ENCODE data around the gene LSP1. TPM values are rescaled to one million over a fixed set of nuclear protein-coding genes. Genes with fewer than 3 reads are reported as not detected.

LSP1 gene
- polyA plus RNA-seq, 1 donor = 1.8 TPM

DNA sequence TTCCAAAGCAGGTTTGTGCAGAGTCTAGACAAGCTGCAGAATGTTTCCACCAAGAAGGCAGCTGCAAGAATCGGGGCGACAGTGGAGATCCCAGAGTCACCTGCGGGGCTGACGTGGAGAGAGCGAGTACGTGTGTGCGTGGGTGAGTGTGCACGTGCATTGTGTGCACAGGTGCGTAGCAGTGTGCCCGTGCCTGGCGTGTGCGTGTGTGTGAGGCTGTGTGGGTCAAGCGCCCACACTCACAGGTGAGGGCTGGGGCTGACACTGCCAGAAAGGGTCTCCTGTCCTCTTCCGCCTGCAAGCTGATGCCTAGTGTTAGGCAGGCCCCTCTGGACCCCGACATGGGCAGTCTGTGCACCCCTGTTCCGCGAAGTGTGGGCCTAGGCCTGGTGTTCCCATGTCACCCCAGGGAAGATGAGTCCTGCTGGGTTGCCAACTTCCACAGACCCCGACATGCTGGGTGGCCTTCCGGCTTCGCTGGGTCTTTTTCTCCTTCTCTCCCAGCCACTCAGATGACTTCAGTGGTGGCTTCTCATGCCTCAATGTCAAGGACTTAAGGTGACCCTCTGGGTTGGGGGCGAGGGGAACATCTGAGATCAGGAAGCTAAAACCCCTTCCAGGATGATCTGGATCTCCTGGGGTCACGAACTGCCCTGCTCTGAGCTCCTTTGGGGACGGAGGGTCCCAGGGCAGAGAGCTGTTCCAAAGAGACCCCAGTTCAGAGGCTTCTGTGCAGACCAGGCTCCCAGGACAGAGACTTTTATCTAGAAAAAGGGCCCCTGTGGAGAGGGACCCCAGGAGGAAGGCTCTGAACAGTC lies 28.5 kb upstream of the LSP1 start:
- DNase-seq = no peak

GRCh38 chr11:1825039-1825740 lies 27.7 kb upstream of the LSP1 start:
- DNase-seq = no peak

GRCh38 chr11:1825785-1826451 lies 27.0 kb upstream of the LSP1 start:
- DNase-seq = no peak

GRCh38 chr11:1826552-1827094 lies 26.3 kb upstream of the LSP1 start:
- no peak for DNase-seq

DNA sequence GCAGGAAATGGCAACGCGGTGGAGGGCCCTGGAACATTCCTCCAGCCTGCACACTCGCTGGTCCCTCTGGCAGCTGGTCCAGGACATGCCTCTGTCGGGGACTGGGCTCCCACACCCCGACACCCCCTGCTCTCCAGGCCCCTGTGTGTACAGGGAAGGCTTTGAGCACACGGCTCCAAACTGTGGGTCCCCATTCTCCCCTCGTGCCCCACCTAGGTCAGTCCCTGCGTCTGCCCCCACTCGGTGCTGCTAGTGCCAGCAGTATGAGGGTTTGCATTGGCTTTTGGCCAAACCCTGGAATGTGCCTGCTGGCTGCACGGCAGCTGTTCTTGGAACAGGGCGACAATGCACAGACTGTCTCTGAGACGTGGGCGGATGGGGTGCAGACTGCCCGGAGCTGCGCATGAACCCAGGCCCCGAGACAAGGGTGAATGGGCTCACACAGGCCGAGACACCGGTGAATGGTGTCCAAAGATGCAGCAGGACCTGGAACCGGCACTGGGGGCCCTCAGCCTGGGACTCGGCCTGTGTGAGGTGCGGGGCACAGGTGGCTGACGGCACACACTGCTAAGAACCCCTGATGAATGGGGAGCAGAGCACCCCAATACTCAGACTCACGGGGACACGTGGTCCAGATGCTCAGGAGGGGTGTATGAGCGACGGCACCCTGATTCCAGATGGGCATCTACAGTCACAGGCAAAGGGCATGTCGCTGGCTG lies 25.6 kb upstream of the LSP1 start:
- DNase-seq = no peak

GRCh38 chr11:1827931-1828330 lies 25.0 kb upstream of the LSP1 start:
- DNase-seq = no peak

- no peak for DNase-seq
These were observed 24.3 kb upstream of the LSP1 start for GRCh38 chr11:1828542-1828941.

DNA sequence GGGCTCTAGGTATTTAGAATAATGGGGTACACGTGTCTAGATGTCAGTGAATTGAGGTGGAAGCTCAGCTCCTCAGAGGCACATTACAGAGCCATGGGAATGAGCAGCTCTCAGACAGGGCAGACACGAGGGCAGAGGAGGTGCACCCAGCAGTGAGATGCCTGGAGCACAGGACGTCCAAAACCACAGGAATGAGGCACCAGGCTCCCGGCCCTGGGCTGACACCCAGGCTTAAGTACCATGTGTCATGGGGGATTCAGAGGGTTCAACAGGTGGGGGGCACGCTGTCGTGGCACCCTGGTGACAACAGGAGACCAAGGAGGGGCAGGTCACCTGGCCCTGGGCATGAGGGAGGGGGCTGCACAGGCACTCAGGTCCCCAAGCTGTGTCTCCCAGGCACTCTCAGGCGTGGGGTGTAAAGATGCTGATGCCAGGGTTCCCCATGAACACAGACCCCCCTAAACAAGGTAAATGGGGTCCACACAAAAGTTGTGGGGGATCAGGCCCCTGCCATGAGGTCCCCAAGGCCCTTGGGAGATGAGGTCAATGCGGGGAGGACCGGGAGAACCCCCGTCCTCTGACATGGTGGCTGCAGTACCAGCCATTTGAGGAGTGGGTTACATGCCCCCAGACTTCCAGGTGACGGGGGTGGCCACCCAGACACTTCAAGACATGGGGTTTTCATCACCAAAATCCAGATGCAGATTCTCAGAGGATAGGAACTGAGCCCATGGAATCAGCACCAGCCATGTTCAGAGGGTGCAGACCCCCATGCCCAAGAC lies 23.7 kb upstream of the LSP1 start:
- no peak for DNase-seq

DNA sequence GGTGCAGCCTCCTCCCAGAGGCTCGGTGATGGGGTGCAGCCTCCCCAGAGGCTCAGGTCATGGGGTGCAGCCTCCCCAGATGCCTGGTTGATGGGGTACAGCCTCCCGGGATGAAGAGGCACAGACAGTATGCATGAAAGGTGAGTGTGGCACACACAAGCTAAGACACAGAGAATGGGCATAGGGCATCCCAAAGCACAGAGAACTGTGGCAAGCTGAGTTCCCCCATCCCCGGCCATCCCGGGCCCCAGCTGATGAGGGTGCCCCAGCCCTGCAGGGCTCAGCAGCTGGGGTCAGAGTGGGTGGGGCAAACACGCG lies 22.9 kb upstream of the LSP1 start:
- DNase-seq = no peak

- DNase-seq = no peak
These were observed 22.3 kb upstream of the LSP1 start for GRCh38 chr11:1830322-1831223.

DNA sequence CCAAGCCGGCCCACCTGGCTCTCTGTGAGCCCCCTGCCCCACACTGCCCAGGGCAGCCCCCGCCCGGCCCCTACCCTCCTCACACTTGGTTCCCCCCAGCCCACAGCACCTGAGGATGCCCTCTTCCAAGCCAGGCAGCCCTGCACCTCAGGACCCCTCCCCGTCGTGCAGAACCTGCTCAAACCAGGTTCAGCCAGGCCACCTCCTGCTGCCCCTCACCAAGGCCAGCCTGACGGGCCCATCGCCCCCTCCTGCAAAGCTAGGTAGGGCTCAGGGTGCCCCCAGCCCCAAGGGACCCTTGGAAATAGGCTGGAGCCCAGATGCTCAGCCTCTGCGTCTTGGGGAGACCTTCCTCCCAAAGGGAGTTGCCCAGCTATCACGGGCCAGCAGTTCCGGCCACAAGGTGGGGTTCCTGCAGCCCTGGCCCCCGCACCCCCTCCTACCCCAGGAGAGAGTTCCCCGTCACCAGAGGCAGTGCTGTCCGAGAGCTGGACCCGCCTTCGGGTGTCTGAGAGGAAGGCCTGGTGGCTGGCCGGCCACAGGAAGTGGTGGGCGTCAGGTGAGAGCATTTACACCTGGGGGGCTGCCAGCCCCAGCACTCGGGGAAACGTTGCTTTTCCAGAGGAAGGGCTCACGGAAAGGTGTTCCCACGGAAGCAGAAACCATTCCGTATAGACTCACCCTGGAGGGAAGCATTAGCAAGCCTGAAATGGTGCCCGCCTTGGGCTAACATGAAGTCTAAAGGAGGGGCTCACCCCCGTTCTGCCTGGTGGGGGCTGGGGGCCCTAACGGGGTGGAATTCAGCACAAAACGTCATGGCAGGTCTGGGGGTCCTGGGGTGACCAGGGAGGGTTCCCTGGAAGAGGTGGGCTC lies 21.3 kb upstream of the LSP1 start:
- DNase-seq = no peak

- DNase-seq = no peak
These were observed 20.5 kb upstream of the LSP1 start for GRCh38 chr11:1832211-1832919.

DNA sequence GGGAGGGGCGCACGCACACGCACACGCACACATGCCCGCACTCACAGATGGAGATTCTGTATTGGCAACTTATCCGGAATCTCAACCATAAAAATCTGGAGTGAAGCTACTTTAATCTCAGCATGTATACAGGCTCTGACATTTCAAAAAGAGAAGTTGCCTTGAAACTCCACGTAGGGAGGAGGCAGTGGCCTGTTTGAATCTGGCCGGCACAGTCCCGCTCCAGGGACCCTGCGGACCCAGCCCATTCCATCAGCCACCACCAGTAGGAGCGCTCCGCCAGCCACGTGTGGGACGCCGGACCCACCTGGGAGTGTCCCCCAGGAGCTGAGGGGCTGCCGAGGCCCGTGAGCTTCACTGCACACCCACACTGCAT lies 20.0 kb upstream of the LSP1 start:
- no peak for DNase-seq

- DNase-seq = no peak
These were observed 18.7 kb upstream of the LSP1 start for GRCh38 chr11:1834062-1834610.

DNA sequence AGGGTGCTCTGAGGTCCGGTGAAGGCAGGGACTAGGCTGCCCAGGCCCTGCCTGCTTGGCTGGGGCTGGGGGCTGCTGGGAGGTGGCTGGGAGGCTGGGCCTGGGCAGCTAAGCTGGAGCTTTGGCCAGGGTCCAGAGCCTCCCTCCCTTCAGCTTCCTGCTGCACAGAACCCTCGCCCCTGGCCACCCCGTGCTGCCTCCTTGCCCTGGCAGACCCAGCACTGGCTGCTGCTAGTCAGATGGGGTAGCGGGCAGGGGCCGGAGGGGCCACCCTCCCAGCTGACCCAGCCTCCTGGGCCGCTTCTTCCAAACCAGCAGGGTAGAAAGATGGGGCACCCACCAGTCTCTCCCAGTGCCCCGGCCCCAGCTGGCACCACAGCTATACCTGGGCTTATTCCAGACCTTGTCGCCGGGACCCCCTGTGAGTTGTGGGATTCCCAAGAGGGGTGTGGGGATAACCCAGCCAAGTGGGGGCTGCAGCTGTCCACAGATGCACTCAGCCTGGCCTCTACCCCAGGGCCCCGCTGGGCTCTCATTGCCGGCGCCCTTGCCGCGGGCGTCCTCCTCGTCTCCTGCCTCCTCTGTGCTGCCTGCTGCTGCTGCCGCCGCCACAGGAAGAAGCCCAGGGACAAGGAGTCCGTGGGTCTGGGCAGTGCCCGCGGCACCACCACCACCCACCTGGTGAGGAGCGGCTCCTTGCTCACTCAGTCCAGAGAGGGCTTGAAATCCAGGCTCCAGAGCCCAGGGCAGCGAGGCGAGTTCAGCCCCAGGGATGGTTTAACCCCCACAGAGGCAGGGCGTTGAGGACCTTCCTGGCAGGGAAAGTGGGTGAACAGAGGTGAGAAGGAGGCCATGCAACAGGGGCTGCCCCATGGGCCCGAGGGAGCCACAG lies 17.9 kb upstream of the LSP1 start, which contains the start of gene SYT8:
Gene SYT8 (plus strand): TSS at position 212 of the 892 bp plus-strand sequence. CDS start 116 bp downstream, at position 328.
- DNase-seq = no peak

DNA sequence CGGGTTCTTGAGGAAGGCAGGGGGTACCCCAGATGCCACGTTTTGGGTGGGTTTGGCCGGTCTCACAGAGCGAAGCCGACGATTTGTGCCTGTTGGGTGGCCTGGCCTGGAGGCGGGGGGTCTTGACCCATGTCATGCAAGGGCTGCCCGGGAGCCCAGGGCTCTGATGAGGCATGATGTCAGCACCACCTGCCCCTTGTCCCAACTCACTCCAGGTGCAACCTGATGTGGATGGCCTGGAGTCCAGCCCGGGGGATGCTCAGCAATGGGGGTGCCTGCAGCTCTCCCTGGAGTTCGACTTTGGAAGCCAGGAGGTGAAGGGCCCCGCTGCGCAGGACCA lies 17.2 kb upstream of the LSP1 start:
- no peak for DNase-seq
